K562 treated with DMSO at 1 percent for 48 hours (cell line): ENCODE data around the gene SRXN1. TPM values are rescaled to one million over a fixed set of nuclear protein-coding genes. Genes with fewer than 3 reads are reported as not detected.

Source experiments
- total RNA-seq: library from RNA; unstranded; fragments of 300-600 nt; gene quantifications from 2 replicates; pipeline ENCODE4 v1.2.3, GENCODE V29; 2022; ENCODE audit warnings: low replicate concordance; ENCODE audit errors: extremely low read depth

The SRXN1 gene
- not detected in 2 replicates for total RNA-seq

DNA sequence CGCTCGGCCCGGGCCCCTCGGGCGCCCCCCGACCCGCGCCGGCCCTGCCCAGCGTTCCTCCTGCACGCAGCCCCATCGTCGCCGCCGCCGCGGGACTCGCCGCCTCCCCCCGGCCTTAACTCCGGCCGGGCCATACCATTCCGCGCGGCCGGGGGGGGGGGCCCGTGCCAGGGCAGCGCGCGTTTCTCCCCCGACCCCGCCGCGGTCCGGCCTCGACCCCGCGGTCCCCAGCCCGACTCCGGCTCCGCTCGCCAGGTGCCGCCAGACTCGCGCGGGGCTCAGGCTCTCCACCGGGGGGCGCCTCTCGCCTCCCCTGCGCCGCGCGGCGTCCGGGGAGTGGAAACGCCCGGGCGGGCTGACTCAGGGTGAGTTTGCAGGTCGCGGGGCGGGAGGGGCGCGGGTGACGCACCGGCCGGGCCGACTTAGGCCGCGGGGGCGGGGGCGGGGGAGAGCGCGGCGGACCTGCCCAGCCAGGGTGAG lies at the start of gene SRXN1:
SRXN1 (minus strand) TSS at position 91 of the 480 bp plus-strand sequence; CDS start at position 76, 15 bp downstream.

DNA sequence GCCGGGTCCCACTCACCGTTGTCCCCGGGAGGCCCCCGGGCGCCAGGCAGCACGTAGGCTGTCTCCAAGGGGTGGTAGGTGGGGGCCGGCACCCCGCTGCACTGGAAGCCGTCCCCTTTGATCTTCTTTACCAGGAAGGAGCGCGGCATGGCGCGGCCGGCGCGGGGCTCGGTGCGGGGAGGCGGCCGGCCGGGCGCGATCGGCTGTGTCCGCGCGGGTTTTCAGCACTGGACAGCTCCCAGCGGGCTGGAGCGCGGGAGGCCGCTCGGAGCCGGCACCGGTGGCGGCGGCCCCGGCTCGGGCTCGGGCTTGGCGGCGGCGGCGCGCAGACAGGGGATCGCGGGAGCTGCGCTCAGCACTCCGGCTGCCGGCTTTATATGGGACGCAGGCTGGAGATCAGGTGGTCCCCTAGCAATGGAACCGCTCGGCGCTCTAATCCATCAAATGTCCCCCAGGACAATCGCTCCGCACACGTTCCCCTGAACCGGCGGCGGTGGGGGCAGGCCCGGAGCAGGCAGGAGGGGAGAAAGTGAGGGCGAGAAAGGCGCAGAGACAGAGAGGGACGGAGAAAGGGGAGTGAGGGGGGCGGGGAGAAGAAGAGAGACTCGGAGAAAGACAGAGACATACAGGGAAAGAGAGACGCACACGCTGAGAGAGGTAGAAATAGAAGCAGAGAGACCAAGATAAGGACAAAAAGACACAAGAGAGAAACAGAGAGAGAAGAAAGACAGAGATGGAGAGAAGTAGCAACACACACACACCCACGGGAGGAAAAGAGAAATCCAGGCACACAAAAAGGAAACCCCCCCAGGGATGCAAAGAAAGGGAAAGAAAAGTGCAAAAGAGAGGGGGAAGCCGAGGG lies 22.7 kb upstream of the SRXN1 start, which contains the start of gene SCRT2:
SCRT2 (minus strand) TSS at position 350 of the 862 bp plus-strand sequence; CDS start at position 149, 201 bp downstream.

DNA sequence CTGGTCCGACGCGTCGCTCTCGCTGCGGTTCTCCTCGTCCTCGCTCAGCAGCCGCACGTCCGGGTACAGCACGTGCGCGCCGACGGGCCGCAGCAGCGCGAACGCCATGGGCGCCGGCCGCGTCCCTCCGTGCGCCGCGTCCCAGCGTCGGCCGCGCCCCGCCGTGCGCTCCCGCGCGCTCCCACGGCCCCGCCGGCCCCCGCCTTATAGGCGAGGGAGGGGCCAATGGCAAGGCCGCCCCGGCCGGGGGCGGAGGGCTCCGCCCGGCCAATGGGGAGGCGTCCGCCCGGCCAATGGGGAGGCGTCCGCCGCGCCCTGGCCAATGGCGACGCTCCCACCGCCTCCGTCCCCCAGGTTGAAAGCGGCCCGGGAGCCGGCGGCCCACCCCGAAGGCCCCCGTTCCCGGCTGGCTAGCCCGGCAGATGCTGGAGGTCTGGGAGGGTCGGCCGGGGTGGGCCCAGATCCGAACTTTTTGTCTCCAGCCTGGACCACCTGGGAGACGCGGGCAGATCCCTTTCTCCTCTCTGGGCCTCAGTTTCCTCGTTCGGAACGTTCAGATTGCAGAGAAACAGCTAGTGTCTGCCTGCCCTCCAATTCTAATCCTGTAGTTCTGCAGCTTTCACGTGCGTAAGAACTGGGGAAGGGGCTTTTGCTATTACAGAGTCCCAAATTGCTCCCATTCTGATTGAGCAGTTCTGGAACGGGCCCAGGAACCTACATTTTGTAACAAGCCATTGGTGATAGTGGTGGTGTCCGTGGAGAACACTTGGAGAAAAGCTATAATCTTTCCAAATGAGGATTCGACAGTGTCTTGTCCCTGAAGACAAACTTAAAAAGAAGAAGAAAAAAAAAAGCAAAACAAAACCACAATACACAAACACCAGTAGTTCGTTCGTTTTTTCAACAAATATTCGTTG lies 42.6 kb downstream of the SRXN1 start, which contains the start of gene TCF15:
TCF15 (minus strand) TSS at position 180 of the 917 bp plus-strand sequence; CDS start at position 108, 72 bp downstream.

Other genes starting within 250 kb of the SRXN1 start
- not detected in 2 replicates for gene RBCK1, start 244.9 kb downstream of the SRXN1 start, total RNA-seq
- gene TBC1D20, start 190.7 kb downstream of the SRXN1 start, total RNA-seq: not detected in 2 replicates
- 109 TPM in 1 of 2 replicates, not detected in the other for gene CSNK2A1, start 109.4 kb downstream of the SRXN1 start, total RNA-seq
- gene TCF15, start 42.9 kb downstream of the SRXN1 start, total RNA-seq: not detected in 2 replicates
- gene SCRT2, start 22.6 kb upstream of the SRXN1 start, total RNA-seq: not detected in 2 replicates
- not detected in 2 replicates for gene SLC52A3, start 115.3 kb upstream of the SRXN1 start, total RNA-seq
- gene FAM110A, start 180.5 kb upstream of the SRXN1 start, total RNA-seq: not detected in 2 replicates